ENCODE results near the gene VPS37D.

Gene VPS37D

GRCh38 chr7:73715648-73716317 is 48.2 kb downstream of the VPS37D start:
- no peak overlapping the region for H3K9ac ChIP-seq (ENCODE audit: low read length)
- peaks cover 6% of the 10 kb centered on the region; the same call in 1 of the 2 replicates for H4K20me1 ChIP-seq (ENCODE audit: insufficient read depth, low read length)
- no peak overlapping the region for H3K4me2 ChIP-seq (ENCODE audit: low read length)
- H3K79me2 ChIP-seq (ENCODE audit: low read length): peaks cover 5% of the 10 kb centered on the region; the same call in 1 of the 2 replicates
- no peak for TF ChIP-seq EZH2phosphoT487 (IDR thresholded peaks at IDR 0.05; ENCODE audit: low read depth)
- TF ChIP-seq, protein P1, sequence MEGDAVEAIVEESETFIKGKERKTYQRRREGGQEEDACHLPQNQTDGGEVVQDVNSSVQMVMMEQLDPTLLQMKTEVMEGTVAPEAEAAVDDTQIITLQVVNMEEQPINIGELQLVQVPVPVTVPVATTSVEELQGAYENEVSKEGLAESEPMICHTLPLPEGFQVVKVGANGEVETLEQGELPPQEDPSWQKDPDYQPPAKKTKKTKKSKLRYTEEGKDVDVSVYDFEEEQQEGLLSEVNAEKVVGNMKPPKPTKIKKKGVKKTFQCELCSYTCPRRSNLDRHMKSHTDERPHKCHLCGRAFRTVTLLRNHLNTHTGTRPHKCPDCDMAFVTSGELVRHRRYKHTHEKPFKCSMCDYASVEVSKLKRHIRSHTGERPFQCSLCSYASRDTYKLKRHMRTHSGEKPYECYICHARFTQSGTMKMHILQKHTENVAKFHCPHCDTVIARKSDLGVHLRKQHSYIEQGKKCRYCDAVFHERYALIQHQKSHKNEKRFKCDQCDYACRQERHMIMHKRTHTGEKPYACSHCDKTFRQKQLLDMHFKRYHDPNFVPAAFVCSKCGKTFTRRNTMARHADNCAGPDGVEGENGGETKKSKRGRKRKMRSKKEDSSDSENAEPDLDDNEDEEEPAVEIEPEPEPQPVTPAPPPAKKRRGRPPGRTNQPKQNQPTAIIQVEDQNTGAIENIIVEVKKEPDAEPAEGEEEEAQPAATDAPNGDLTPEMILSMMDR (IDR thresholded peaks at IDR 0.05; ENCODE audit: low read depth, low read length): no peak
- H3K36me3 ChIP-seq (replicated peaks; ENCODE audit: low read depth, low read length): no peaks in the 10 kb centered on the region
- no peak overlapping the region for H2AFZ ChIP-seq (ENCODE audit: low read depth, low read length)
- 0 out of 2 replicates have a peak, but pooled peaks cover 3% of the 10 kb centered on the region for H3K27me3 ChIP-seq (ENCODE audit: low read depth, low read length)
- no peak overlapping the region for H3K4me3 ChIP-seq (ENCODE audit: low read length)
- H3K27ac ChIP-seq (ENCODE audit: low read length): no peak overlapping the region
- H3K9me3 ChIP-seq (ENCODE audit: insufficient read depth, low read length): no peaks in the 10 kb centered on the region
- peaks cover 11% of the 10 kb centered on the region for H3K4me1 ChIP-seq (ENCODE audit: low read length)

DNA sequence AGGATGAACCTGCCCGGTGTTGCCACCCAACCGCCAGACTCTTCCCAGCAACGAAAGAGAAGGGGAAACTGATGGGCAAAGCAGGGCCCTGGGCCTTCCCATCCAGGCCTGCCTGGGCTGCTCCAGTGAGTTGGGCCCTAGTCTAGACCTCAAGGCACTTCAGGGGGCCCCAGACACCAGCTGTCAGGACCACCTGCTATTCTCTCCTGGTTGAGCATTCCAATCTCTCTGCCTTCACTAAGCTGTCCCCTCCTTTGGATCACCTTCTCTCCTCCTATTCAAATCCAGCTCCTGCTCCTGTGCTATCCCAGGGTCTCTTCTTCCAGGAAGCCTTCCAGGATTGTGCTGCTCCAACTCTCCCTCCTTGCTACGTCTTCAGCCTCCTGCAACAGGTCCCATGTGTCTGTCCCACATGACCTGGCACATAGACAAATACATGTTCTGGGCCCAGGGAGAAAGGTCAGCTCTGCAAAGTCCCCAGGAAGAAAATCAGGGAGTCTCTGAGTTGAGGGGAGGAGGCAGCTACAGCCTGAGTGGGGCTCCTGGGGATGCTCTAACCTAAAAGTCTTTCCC is 48.8 kb downstream of the VPS37D start:
- Histone ChIP-seq H3K36me3 (replicated peaks; ENCODE audit: low read depth, low read length) (no peaks in the 10 kb centered on the region), H3K79me2 (ENCODE audit: low read length) (peaks cover 5% of the 10 kb centered on the region; the same call in 1 of the 2 replicates), H3K4me1 (ENCODE audit: low read length) (peaks cover 11% of the 10 kb centered on the region), H3K9ac (ENCODE audit: low read length) (no peak overlapping the region), H3K27ac (ENCODE audit: low read length) (no peak overlapping the region), H3K27me3 (ENCODE audit: low read depth, low read length) (0 out of 2 replicates have a peak, but pooled peaks cover 3% of the 10 kb centered on the region), H4K20me1 (ENCODE audit: insufficient read depth, low read length) (peaks cover 6% of the 10 kb centered on the region; the same call in 1 of the 2 replicates), H2AFZ (ENCODE audit: low read depth, low read length) (no peak overlapping the region), H3K4me2 (ENCODE audit: low read length) (no peak overlapping the region), H3K9me3 (ENCODE audit: insufficient read depth, low read length) (no peaks in the 10 kb centered on the region), H3K4me3 (ENCODE audit: low read length) (no peak overlapping the region)
- no peak for TF ChIP-seq EZH2phosphoT487 (IDR thresholded peaks at IDR 0.05; ENCODE audit: low read depth)
- TF ChIP-seq, protein P1 (IDR thresholded peaks at IDR 0.05; ENCODE audit: low read depth, low read length): no peak

DNA sequence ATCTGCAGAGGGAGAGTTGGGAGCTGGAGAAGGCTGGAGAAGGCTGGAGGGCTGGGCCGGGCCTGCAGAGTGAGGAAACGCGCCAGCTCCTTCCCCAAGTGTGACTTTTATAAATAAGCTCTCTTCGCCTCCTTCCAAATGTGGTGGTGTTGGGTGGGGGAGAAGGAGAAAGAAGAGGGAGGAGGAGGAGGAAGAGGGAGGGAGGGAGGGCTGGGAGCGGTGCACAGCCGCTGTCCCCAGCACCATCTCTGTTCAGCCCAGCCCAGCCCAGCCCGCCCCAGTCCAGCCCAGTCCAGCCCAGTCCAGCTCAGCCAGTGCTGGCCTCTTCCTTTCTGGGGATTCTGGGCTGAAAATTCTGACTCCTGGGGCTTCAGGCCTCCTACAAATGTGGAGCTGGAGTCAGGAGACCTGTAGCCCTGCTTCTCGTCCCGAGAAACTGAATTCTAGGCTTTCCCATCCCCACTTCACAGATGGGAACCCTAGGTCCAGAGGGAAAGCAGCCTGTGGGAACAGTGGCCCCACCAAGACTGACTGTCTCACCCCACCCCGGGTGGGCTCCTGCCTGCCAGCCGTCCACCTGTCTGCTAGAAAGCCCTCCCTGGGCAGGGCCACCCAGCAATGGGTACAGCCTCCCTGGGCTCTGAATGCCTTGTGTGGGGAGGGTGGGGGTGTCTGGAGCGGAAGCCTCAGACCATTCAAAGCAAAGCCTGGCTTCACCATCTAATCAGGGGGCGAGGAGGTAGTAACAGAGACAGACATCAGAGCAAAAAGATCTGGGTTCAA is 49.6 kb downstream of the VPS37D start:
- H3K36me3 ChIP-seq (replicated peaks; ENCODE audit: low read depth, low read length): no peaks in the 10 kb centered on the region
- no peak overlapping the region for H3K9ac ChIP-seq (ENCODE audit: low read length)
- 0 out of 2 replicates have a peak, but pooled peaks cover 3% of the 10 kb centered on the region for H3K27me3 ChIP-seq (ENCODE audit: low read depth, low read length)
- peaks cover 11% of the 10 kb centered on the region for H3K4me1 ChIP-seq (ENCODE audit: low read length)
- H3K79me2 ChIP-seq (ENCODE audit: low read length): peaks cover 5% of the 10 kb centered on the region; the same call in 1 of the 2 replicates
- no peak overlapping the region for H3K27ac ChIP-seq (ENCODE audit: low read length)
- peaks cover 6% of the 10 kb centered on the region; the same call in 1 of the 2 replicates for H4K20me1 ChIP-seq (ENCODE audit: insufficient read depth, low read length)
- H2AFZ ChIP-seq (ENCODE audit: low read depth, low read length): no peak overlapping the region
- no peaks in the 10 kb centered on the region for H3K9me3 ChIP-seq (ENCODE audit: insufficient read depth, low read length)
- TF ChIP-seq, protein P1 (IDR thresholded peaks at IDR 0.05; ENCODE audit: low read depth, low read length): no peak
- TF ChIP-seq EZH2phosphoT487 (IDR thresholded peaks at IDR 0.05; ENCODE audit: low read depth): no peak
- H3K4me2 ChIP-seq (ENCODE audit: low read length): no peak overlapping the region
- H3K4me3 ChIP-seq (ENCODE audit: low read length): no peak overlapping the region
